Left lung (tissue), 10 donors: ENCODE results near the gene NECTIN1. TPM values are rescaled to one million over a fixed set of nuclear protein-coding genes. Genes with fewer than 3 reads are reported as not detected.

Experiments used
- ATAC-seq: fragments of 200-7000 bp; cut with Tn5 transposase; one replicate; pipeline ENCODE4 v1.9.1; 2020; ENCODE audit warnings: moderate library complexity
- DNase-seq, 4 donors: peaks; one replicate each; pipeline ENCODE4 v3.0.0-alpha.2; 2013 to 2020
- H3K27ac ChIP-seq, 2 donors: fragments of 200-600 bp; sonication (generic) in 1 of 2; one replicate each; pipeline versions ENCODE4 v1.5.0 to v1.8.0; 2020 to 2021
- H3K27me3 ChIP-seq, 2 donors: fragments of 200-600 bp; sonication (generic) in 1 of 2; one replicate each; pipeline versions ENCODE4 v1.5.0 to v1.8.0; 2020 to 2021
- H3K36me3 ChIP-seq, 2 donors: fragments of 200-600 bp; sonication (generic) in 1 of 2; one replicate each; pipeline versions ENCODE4 v1.5.0 to v1.8.0; 2020 to 2021
- H3K4me1 ChIP-seq, 2 donors: fragments of 200-600 bp; one replicate each; pipeline ENCODE4 v1.8.0; 2021
- H3K4me3 ChIP-seq, 2 donors: fragments of 200-600 bp; sonication (generic) in 1 of 2; one replicate each; pipeline versions ENCODE4 v1.5.0 to v1.8.0; 2020 to 2021; ENCODE audit warnings: mild to moderate bottlenecking in 1 of 2
- H3K9me3 ChIP-seq, 2 donors: fragments of 200-600 bp; sonication (generic) in 1 of 2; one replicate each; pipeline versions ENCODE4 v1.5.0 to v1.8.0; 2020 to 2021
- CTCF ChIP-seq, 2 donors: fragments of 200-600 bp; sonication (generic) in 1 of 2; IDR thresholded peaks; one replicate each; pipeline versions ENCODE4 v1.5.0 to v1.8.0; 2021; ENCODE audit warnings: antibody characterized with exemption in 2 of 2
- intact Hi-C, 2 donors: fragments of 100-400 bp; cut with DNase I; formaldehyde crosslinking; loops; one replicate each; pipeline versions ENCODE4 v1.11.2 to v1.14.2; 2022
- polyA plus RNA-seq, 6 donors: library from polyadenylated mRNA; unstranded; fragments of 120-200 nt; gene quantifications; one replicate each; pipeline ENCODE4 v1.2.1, GENCODE V29; 2013; ENCODE audit not compliant: insufficient read length in 6 of 6
- total RNA-seq, 2 donors: library from RNA; stranded (reverse); fragmentation: NEBNext Ultra II Directional; extraction: Animal tissue kit (Norgen Biotek cat#: 25700); gene quantifications; one replicate each; pipeline ENCODE4 v1.2.1, GENCODE V29; 2021
- donor health status: DM: no; HTN: yes; CAD: no.
- donor health status: DM: no; HTN: no; CAD: no.

The NECTIN1 gene
- total and polyA plus RNA-seq, 8 donors, result 13.0 to 21.1 (median 15.9) TPM

- ATAC-seq, result peak; percentile 98
- peaks cover 0 to 5% of the 10 kb centered on the region in 2 donors for H3K36me3 ChIP-seq
- H3K27ac ChIP-seq, result no peak overlapping the region
- TF ChIP-seq CTCF (IDR thresholded peaks at IDR 0.05), result peak; percentile 93 to 94
- peaks cover 7 to 11% of the 10 kb centered on the region in 2 donors for H3K4me1 ChIP-seq
- peak; percentile 57 to 94 (median 77) for DNase-seq
- H3K27me3 ChIP-seq, result no peaks in the 10 kb centered on the region
- H3K9me3 ChIP-seq, result no peaks in the 10 kb centered on the region
- intact Hi-C loops, result loop anchor here in 1 of 2 donors (5.0 kb wide), 2 partner anchors 71 to 441 kb away; no protein-coding TSS in a partner anchor
- H3K4me3 ChIP-seq, result no peak overlapping the region
These were observed 62.4 kb downstream of the NECTIN1 start for GRCh38 chr11:119666463-119667131.

- Histone ChIP-seq H3K9me3 (no peaks in the 10 kb centered on the region), H3K4me3 (no peak overlapping the region), H3K27ac (no peak overlapping the region), H3K4me1 (peaks cover 1 to 6% of the 10 kb centered on the region in 2 donors), H3K27me3 (no peaks in the 10 kb centered on the region), H3K36me3 (peaks cover 0 to 7% of the 10 kb centered on the region in 2 donors)
- no peak for DNase-seq
- no peak for TF ChIP-seq CTCF (IDR thresholded peaks at IDR 0.05)
- ATAC-seq, result no peak
- intact Hi-C loops, result loop anchor here in 1 of 2 donors (5.0 kb wide), 2 partner anchors 71 to 441 kb away; no protein-coding TSS in a partner anchor
These were observed 62.9 kb downstream of the NECTIN1 start for GRCh38 chr11:119666061-119666460.

- Histone ChIP-seq H3K36me3 (peaks cover 0 to 7% of the 10 kb centered on the region in 2 donors), H3K4me1 (peaks cover 0 to 3% of the 10 kb centered on the region in 2 donors), H3K27ac (no peak overlapping the region), H3K9me3 (no peaks in the 10 kb centered on the region), H3K4me3 (no peak overlapping the region), H3K27me3 (no peaks in the 10 kb centered on the region)
- no peak for TF ChIP-seq CTCF (IDR thresholded peaks at IDR 0.05)
- ATAC-seq, result no peak
- intact Hi-C loops, result loop anchor here in 1 of 2 donors (5.0 kb wide), 2 partner anchors 72 to 442 kb away; no protein-coding TSS in a partner anchor
- no peak for DNase-seq
These were observed 64.1 kb downstream of the NECTIN1 start for GRCh38 chr11:119664701-119665420.

- ATAC-seq (no peak), DNase-seq (peak in 1 of 4 donors; percentile 66)
- Histone ChIP-seq H3K27ac (no peak overlapping the region), H3K4me3 (no peak overlapping the region), H3K4me1 (peaks cover 0 to 3% of the 10 kb centered on the region in 2 donors), H3K36me3 (peaks cover 0 to 7% of the 10 kb centered on the region in 2 donors), H3K9me3 (no peaks in the 10 kb centered on the region), H3K27me3 (no peaks in the 10 kb centered on the region)
- intact Hi-C loops, result no loop called here
- no peak for TF ChIP-seq CTCF (IDR thresholded peaks at IDR 0.05)
These were observed 64.9 kb downstream of the NECTIN1 start for GRCh38 chr11:119664063-119664572.

- H3K9me3 ChIP-seq, result no peaks in the 10 kb centered on the region
- no peak overlapping the region for H3K4me3 ChIP-seq
- DNase-seq (no peak), ATAC-seq (no peak)
- no peak overlapping the region for H3K27ac ChIP-seq
- no peaks in the 10 kb centered on the region for H3K27me3 ChIP-seq
- TF ChIP-seq CTCF (IDR thresholded peaks at IDR 0.05), result no peak
- peaks cover 0 to 7% of the 10 kb centered on the region in 2 donors for H3K36me3 ChIP-seq
- intact Hi-C loops, result no loop called here
- H3K4me1 ChIP-seq, result peaks cover 0 to 3% of the 10 kb centered on the region in 2 donors
These were observed 65.7 kb downstream of the NECTIN1 start for GRCh38 chr11:119663279-119663678.
